ENCODE data around the gene MRPS9. TPM values are rescaled to one million over a fixed set of nuclear protein-coding genes. Genes with fewer than 3 reads are reported as not detected.

Gene MRPS9
- total RNA-seq = 28.8 and 31.9 TPM in 2 replicates

GRCh38 chr2:105037572-105038382, at the start of gene MRPS9:
Gene MRPS9 (plus strand): TSS chr2:105038069. CDS start chr2:105038093, 24 bp downstream.
- Mint-ChIP-seq H3K36me3 (ENCODE audit: low read depth) (peaks cover 3% of the 10 kb centered on the region), H3K27ac (peak within 1 kb of the TSS; percentile 79), H3K4me1 (ENCODE audit: low read depth) (peaks cover 23% of the 10 kb centered on the region), H3K4me3 (ENCODE audit: low read depth) (peak within 1 kb of the TSS; percentile 94), H3K9me3 (no peaks in the 10 kb centered on the region), H3K27me3 (ENCODE audit: low read depth) (no peaks in the 10 kb centered on the region)
- peak; percentile 97 for DNase-seq (ENCODE audit: low spot score)
- intact Hi-C loops (cut with micrococcal nuclease) = loop anchor here (2.0 kb wide), 1 partner anchor 35 kb away; no protein-coding TSS in a partner anchor

GRCh38 chr2:105005181-105005951, 32.5 kb upstream of the MRPS9 start:
- H3K4me1 Mint-ChIP-seq (ENCODE audit: low read depth) = no peaks in the 10 kb centered on the region
- DNase-seq (ENCODE audit: low spot score) = no peak
- H3K27ac Mint-ChIP-seq = no peak overlapping the region
- H3K27me3 Mint-ChIP-seq (ENCODE audit: low read depth) = no peaks in the 10 kb centered on the region
- H3K36me3 Mint-ChIP-seq (ENCODE audit: low read depth) = no peaks in the 10 kb centered on the region
- peaks cover 8% of the 10 kb centered on the region for H3K9me3 Mint-ChIP-seq
- intact Hi-C loops (cut with micrococcal nuclease) = no loop called here
- no peak overlapping the region for H3K4me3 Mint-ChIP-seq (ENCODE audit: low read depth)

- Mint-ChIP-seq H3K4me1 (ENCODE audit: low read depth) (no peaks in the 10 kb centered on the region), H3K27me3 (ENCODE audit: low read depth) (no peaks in the 10 kb centered on the region), H3K27ac (no peak overlapping the region), H3K36me3 (ENCODE audit: low read depth) (no peaks in the 10 kb centered on the region), H3K9me3 (peaks cover 8% of the 10 kb centered on the region), H3K4me3 (ENCODE audit: low read depth) (no peak overlapping the region)
- intact Hi-C loops (cut with micrococcal nuclease) = no loop called here
- no peak for DNase-seq (ENCODE audit: low spot score)
Measured at GRCh38 chr2:105007367-105007766, 30.5 kb upstream of the MRPS9 start.

GRCh38 chr2:105032476-105032875, 5.4 kb upstream of the MRPS9 start:
- Mint-ChIP-seq H3K4me3 (ENCODE audit: low read depth) (no peak overlapping the region), H3K27me3 (ENCODE audit: low read depth) (peaks cover 2% of the 10 kb centered on the region), H3K9me3 (no peaks in the 10 kb centered on the region), H3K4me1 (ENCODE audit: low read depth) (peaks cover 6% of the 10 kb centered on the region), H3K36me3 (ENCODE audit: low read depth) (no peaks in the 10 kb centered on the region), H3K27ac (no peak overlapping the region)
- DNase-seq (ENCODE audit: low spot score) = no peak
- intact Hi-C loops (cut with micrococcal nuclease) = no loop called here

- Mint-ChIP-seq H3K4me1 (ENCODE audit: low read depth) (peaks cover 12% of the 10 kb centered on the region), H3K27me3 (ENCODE audit: low read depth) (no peaks in the 10 kb centered on the region), H3K27ac (no peak overlapping the region), H3K36me3 (ENCODE audit: low read depth) (no peaks in the 10 kb centered on the region), H3K9me3 (no peaks in the 10 kb centered on the region), H3K4me3 (ENCODE audit: low read depth) (no peak overlapping the region)
- no peak for DNase-seq (ENCODE audit: low spot score)
- intact Hi-C loops (cut with micrococcal nuclease) = no loop called here
Measured at GRCh38 chr2:105034170-105034569, 3.7 kb upstream of the MRPS9 start.

- H3K36me3 Mint-ChIP-seq (ENCODE audit: low read depth) = peaks cover 3% of the 10 kb centered on the region
- H3K27ac Mint-ChIP-seq = peak overlapping the region; percentile 79
- no peaks in the 10 kb centered on the region for H3K27me3 Mint-ChIP-seq (ENCODE audit: low read depth)
- peaks cover 23% of the 10 kb centered on the region for H3K4me1 Mint-ChIP-seq (ENCODE audit: low read depth)
- intact Hi-C loops (cut with micrococcal nuclease) = loop anchor here (2.0 kb wide), 1 partner anchor 34 kb away; no protein-coding TSS in a partner anchor
- no peak for DNase-seq (ENCODE audit: low spot score)
- no peaks in the 10 kb centered on the region for H3K9me3 Mint-ChIP-seq
- H3K4me3 Mint-ChIP-seq (ENCODE audit: low read depth) = peak overlapping the region; percentile 94
Measured at GRCh38 chr2:105038383-105039061, 653 bp downstream of the MRPS9 start.

GRCh38 chr2:105039559-105039958, 1.7 kb downstream of the MRPS9 start:
- Mint-ChIP-seq H3K4me3 (ENCODE audit: low read depth) (peak overlapping the region; percentile 13), H3K27ac (no peak overlapping the region), H3K27me3 (ENCODE audit: low read depth) (no peaks in the 10 kb centered on the region), H3K9me3 (no peaks in the 10 kb centered on the region), H3K4me1 (ENCODE audit: low read depth) (peaks cover 23% of the 10 kb centered on the region), H3K36me3 (ENCODE audit: low read depth) (peaks cover 3% of the 10 kb centered on the region)
- no peak for DNase-seq (ENCODE audit: low spot score)
- intact Hi-C loops (cut with micrococcal nuclease) = loop anchor here (2.0 kb wide), 1 partner anchor 33 kb away; no protein-coding TSS in a partner anchor

- intact Hi-C loops (cut with micrococcal nuclease) = no loop called here
- H3K4me1 Mint-ChIP-seq (ENCODE audit: low read depth) = peaks cover 23% of the 10 kb centered on the region
- DNase-seq (ENCODE audit: low spot score) = no peak
- H3K4me3 Mint-ChIP-seq (ENCODE audit: low read depth) = no peak overlapping the region
- no peaks in the 10 kb centered on the region for H3K27me3 Mint-ChIP-seq (ENCODE audit: low read depth)
- H3K36me3 Mint-ChIP-seq (ENCODE audit: low read depth) = peaks cover 9% of the 10 kb centered on the region
- no peak overlapping the region for H3K27ac Mint-ChIP-seq
- H3K9me3 Mint-ChIP-seq = no peaks in the 10 kb centered on the region
Measured at GRCh38 chr2:105042189-105042588, 4.3 kb downstream of the MRPS9 start.

- peaks cover 39% of the 10 kb centered on the region for H3K36me3 Mint-ChIP-seq (ENCODE audit: low read depth)
- peaks cover 14% of the 10 kb centered on the region for H3K4me1 Mint-ChIP-seq (ENCODE audit: low read depth)
- H3K4me3 Mint-ChIP-seq (ENCODE audit: low read depth) = no peak overlapping the region
- H3K27me3 Mint-ChIP-seq (ENCODE audit: low read depth) = no peaks in the 10 kb centered on the region
- intact Hi-C loops (cut with micrococcal nuclease) = no loop called here
- H3K27ac Mint-ChIP-seq = no peak overlapping the region
- H3K9me3 Mint-ChIP-seq = no peaks in the 10 kb centered on the region
- DNase-seq (ENCODE audit: low spot score) = no peak
Measured at GRCh38 chr2:105052773-105053172, 14.9 kb downstream of the MRPS9 start.

- Mint-ChIP-seq H3K36me3 (ENCODE audit: low read depth) (peaks cover 28% of the 10 kb centered on the region), H3K9me3 (no peaks in the 10 kb centered on the region), H3K27me3 (ENCODE audit: low read depth) (no peaks in the 10 kb centered on the region), H3K27ac (no peak overlapping the region), H3K4me3 (ENCODE audit: low read depth) (no peak overlapping the region), H3K4me1 (ENCODE audit: low read depth) (peaks cover 14% of the 10 kb centered on the region)
- no peak for DNase-seq (ENCODE audit: low spot score)
- intact Hi-C loops (cut with micrococcal nuclease) = no loop called here
Measured at GRCh38 chr2:105055613-105056012, 17.7 kb downstream of the MRPS9 start.

- Mint-ChIP-seq H3K4me1 (ENCODE audit: low read depth) (peaks cover 12% of the 10 kb centered on the region), H3K27ac (no peak overlapping the region), H3K9me3 (no peaks in the 10 kb centered on the region), H3K4me3 (ENCODE audit: low read depth) (no peak overlapping the region), H3K36me3 (ENCODE audit: low read depth) (peaks cover 22% of the 10 kb centered on the region), H3K27me3 (ENCODE audit: low read depth) (no peaks in the 10 kb centered on the region)
- no peak for DNase-seq (ENCODE audit: low spot score)
- intact Hi-C loops (cut with micrococcal nuclease) = no loop called here
Measured at GRCh38 chr2:105056245-105056644, 18.4 kb downstream of the MRPS9 start.

GRCh38 chr2:105057005-105057404, 19.1 kb downstream of the MRPS9 start:
- Mint-ChIP-seq H3K4me1 (ENCODE audit: low read depth) (peaks cover 15% of the 10 kb centered on the region), H3K36me3 (ENCODE audit: low read depth) (peaks cover 17% of the 10 kb centered on the region), H3K4me3 (ENCODE audit: low read depth) (no peak overlapping the region), H3K27me3 (ENCODE audit: low read depth) (no peaks in the 10 kb centered on the region), H3K9me3 (no peaks in the 10 kb centered on the region), H3K27ac (no peak overlapping the region)
- intact Hi-C loops (cut with micrococcal nuclease) = no loop called here
- no peak for DNase-seq (ENCODE audit: low spot score)

Measured in activated T-helper 2 cell treated with anti-CD3 and anti-CD28 coated beads, Interferon-gamma antibody, Interleukin-2, Interleukin-4, amounts not matched to agents 10 μg/mL and 5 μg/mL and 100 μg/mL, durations not matched to agents 14 hours and 24 hours and 36 hours (primary cell).